Middle frontal gyrus (tissue), 1 donor: ENCODE data around the gene TMPRSS12.
"Not testable (repeated sequence)": the region's sequence is repeated elsewhere in the genome, so short reads cannot be mapped to it uniquely, and the experiment has no call there.

Experiments
- DNase-seq: peaks from one replicate; pipeline ENCODE4 v3.0.0-alpha.2; 2015; ENCODE audit warnings: low spot score; ENCODE audit errors: extremely low spot score

Gene TMPRSS12, protein sequence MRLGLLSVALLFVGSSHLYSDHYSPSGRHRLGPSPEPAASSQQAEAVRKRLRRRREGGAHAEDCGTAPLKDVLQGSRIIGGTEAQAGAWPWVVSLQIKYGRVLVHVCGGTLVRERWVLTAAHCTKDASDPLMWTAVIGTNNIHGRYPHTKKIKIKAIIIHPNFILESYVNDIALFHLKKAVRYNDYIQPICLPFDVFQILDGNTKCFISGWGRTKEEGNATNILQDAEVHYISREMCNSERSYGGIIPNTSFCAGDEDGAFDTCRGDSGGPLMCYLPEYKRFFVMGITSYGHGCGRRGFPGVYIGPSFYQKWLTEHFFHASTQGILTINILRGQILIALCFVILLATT

GRCh38 chr12:50842637-50843493 lies at the start of gene TMPRSS12:
TMPRSS12 (plus strand) TSS chr12:50842926; CDS start chr12:50842965, 39 bp downstream.
- DNase-seq = no peak

GRCh38 chr12:50799908-50800307 lies 42.8 kb upstream of the TMPRSS12 start:
- no peak for DNase-seq

- no peak for DNase-seq
Observed at GRCh38 chr12:50803230-50803875, 39.4 kb upstream of the TMPRSS12 start.

DNA sequence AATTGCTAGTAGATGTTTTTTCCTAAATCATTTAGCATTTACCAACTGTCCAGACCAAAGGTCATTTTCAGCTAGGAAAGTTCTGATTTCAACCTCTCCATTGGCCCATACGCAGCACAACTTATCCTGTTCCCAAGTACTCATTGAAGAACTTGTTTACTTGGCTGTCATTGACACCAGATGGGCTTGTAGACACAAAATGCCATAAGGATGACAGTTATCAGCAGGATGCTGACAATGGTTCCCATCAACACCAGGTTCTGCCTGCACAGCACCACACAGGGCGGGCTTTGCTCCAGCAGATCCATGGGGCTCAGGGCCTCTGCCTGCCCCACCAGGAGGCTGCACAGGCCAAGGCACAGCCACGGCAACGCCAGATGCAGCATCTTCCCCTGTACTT lies 36.5 kb upstream of the TMPRSS12 start:
- no peak for DNase-seq

- not testable (repeated sequence) for DNase-seq
Observed at GRCh38 chr12:50809131-50809530, 33.6 kb upstream of the TMPRSS12 start.

GRCh38 chr12:50814921-50815320 lies 27.8 kb upstream of the TMPRSS12 start:
- not testable (repeated sequence) for DNase-seq

- no peak for DNase-seq
Observed at GRCh38 chr12:50820177-50820576, 22.5 kb upstream of the TMPRSS12 start.

DNA sequence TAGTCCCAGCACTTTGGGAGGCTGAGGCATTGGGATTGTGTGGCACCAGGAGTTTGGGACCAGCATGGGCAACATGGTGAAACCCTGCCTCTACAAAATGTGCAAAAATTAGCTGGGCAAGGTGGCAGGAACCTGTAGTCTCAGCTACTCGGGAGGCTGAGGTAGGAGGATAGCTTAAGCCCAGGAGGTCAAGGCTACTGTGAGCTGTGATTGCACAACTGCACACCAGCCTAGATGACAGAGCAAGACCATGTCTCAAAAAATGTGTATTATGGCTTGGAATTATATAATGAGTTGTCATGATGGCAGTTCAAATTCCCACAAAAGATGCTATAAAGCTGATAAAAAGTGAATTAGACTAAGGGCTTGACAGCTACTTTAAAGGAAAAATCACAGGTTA lies 20.6 kb upstream of the TMPRSS12 start:
- no peak for DNase-seq

GRCh38 chr12:50823724-50824123 lies 19.0 kb upstream of the TMPRSS12 start:
- not testable (repeated sequence) for DNase-seq

- DNase-seq = no peak
Observed at GRCh38 chr12:50824914-50825313, 17.8 kb upstream of the TMPRSS12 start.

- DNase-seq = peak; percentile 53
Observed at GRCh38 chr12:50825372-50825838, 17.3 kb upstream of the TMPRSS12 start.

GRCh38 chr12:50828121-50828520 lies 14.6 kb upstream of the TMPRSS12 start:
- DNase-seq = no peak

- DNase-seq = no peak
Observed at GRCh38 chr12:50828886-50829285, 13.8 kb upstream of the TMPRSS12 start.

GRCh38 chr12:50833801-50834200 lies 8.9 kb upstream of the TMPRSS12 start:
- DNase-seq = not testable (repeated sequence)

DNA sequence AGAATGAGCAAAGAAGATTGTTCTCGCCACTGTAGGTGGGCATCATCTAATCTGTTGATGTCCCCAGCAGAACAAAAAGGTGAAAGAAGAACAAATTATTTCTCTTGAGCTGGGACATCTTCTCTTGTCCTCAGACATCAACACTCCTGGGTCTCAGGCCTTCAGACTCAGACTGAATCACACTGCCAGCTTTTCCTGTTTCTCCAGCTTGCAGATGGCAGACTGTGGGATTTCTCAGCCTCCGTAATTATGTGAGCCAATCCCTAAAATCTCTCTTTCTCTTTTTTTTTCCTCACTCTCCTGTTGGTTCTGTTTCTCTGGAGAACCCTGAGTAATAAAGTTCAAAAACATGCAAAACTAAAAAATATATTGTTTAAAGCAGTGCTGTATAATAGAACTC lies 3.7 kb upstream of the TMPRSS12 start:
- DNase-seq = no peak

DNA sequence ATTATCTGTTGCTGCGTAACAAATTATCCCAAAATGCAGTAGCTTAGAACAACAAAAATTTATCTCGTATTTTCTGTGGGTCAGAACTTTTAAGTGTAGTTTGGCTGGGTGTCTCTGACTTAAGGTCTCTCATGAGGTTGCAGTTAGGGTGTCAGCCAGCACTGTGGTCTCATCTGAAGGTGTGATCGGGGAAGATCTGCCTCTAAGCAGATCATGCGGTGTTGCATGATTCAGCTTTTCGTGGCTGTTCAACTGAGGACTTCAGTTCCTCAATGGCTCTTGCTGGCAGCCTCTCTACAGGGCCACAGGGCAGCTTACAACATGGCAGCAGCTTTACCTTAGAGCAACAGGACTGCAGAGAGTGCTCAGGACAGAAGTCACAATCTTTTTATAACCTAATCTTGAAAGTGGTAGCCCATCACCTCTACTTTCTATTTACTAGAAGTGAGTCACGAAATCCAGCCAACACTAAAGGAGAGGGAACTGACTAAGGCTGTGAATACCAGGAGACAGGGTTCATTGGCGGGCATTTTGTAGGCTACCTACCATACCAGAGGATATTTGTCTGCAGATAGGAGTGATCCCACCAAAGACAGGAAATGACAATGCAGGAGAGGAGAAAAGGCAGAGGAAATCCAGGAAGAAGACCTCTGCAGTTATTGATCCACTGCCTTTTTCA lies 1.8 kb upstream of the TMPRSS12 start:
- DNase-seq = no peak

GRCh38 chr12:50841716-50842531 lies 802 bp upstream of the TMPRSS12 start:
- DNase-seq = no peak

- DNase-seq = no peak
Observed at GRCh38 chr12:50845021-50845647, 2.4 kb downstream of the TMPRSS12 start.

- DNase-seq = no peak
Observed at GRCh38 chr12:50848963-50849362, 6.2 kb downstream of the TMPRSS12 start.

GRCh38 chr12:50855218-50855617 lies 12.5 kb downstream of the TMPRSS12 start:
- not testable (repeated sequence) for DNase-seq
